ENCODE data around the gene LUZP2.

Gene LUZP2

GRCh38 chr11:24636291-24636629 is 139.4 kb downstream of the LUZP2 start:
- DNase-seq: no peak

GRCh38 chr11:24637520-24637919 is 140.7 kb downstream of the LUZP2 start:
- DNase-seq: no peak

GRCh38 chr11:24642648-24643047 is 145.8 kb downstream of the LUZP2 start:
- no peak for DNase-seq

- DNase-seq: no peak
Measured at GRCh38 chr11:24645563-24645962, 148.7 kb downstream of the LUZP2 start.

GRCh38 chr11:24651873-24652272 is 155.0 kb downstream of the LUZP2 start:
- no peak for DNase-seq

- DNase-seq: no peak
Measured at GRCh38 chr11:24653901-24654300, 157.0 kb downstream of the LUZP2 start.

GRCh38 chr11:24661331-24661730 is 164.5 kb downstream of the LUZP2 start:
- DNase-seq: no peak

GRCh38 chr11:24664399-24664798 is 167.5 kb downstream of the LUZP2 start:
- no peak for DNase-seq

GRCh38 chr11:24667353-24667968 is 170.6 kb downstream of the LUZP2 start:
- no peak for DNase-seq

GRCh38 chr11:24678703-24679348 is 182.0 kb downstream of the LUZP2 start:
- DNase-seq: no peak

- DNase-seq: no peak
Measured at GRCh38 chr11:24679821-24680351, 183.0 kb downstream of the LUZP2 start.

GRCh38 chr11:24683583-24683982 is 186.7 kb downstream of the LUZP2 start:
- no peak for DNase-seq

GRCh38 chr11:24685821-24686220 is 189.0 kb downstream of the LUZP2 start:
- DNase-seq: no peak

- no peak for DNase-seq
Measured at GRCh38 chr11:24687531-24688147, 190.8 kb downstream of the LUZP2 start.

GRCh38 chr11:24688981-24689380 is 192.1 kb downstream of the LUZP2 start:
- no peak for DNase-seq

- no peak for DNase-seq
Measured at GRCh38 chr11:24697522-24698111, 200.8 kb downstream of the LUZP2 start.

- no peak for DNase-seq
Measured at GRCh38 chr11:24704716-24705115, 207.9 kb downstream of the LUZP2 start.

GRCh38 chr11:24705474-24705873 is 208.6 kb downstream of the LUZP2 start:
- DNase-seq: no peak

- no peak for DNase-seq
Measured at GRCh38 chr11:24708616-24709015, 211.8 kb downstream of the LUZP2 start.

GRCh38 chr11:24709928-24710565 is 213.2 kb downstream of the LUZP2 start:
- DNase-seq: no peak

- DNase-seq: no peak
Measured at GRCh38 chr11:24714601-24715000, 217.7 kb downstream of the LUZP2 start.

GRCh38 chr11:24716403-24716802 is 219.6 kb downstream of the LUZP2 start:
- DNase-seq: no peak

- no peak for DNase-seq
Measured at GRCh38 chr11:24723231-24723630, 226.4 kb downstream of the LUZP2 start.
